K562 (cell line): ENCODE data around the gene PTGES3L. TPM values are rescaled to one million over a fixed set of nuclear protein-coding genes. Genes with fewer than 3 reads are reported as not detected.

Experiments used
- ARID1B ChIP-seq: fragments of 450-650 bp; IDR thresholded peaks from 2 replicates; pipeline ENCODE4 v1.6.1; 2016; ENCODE audit warnings: antibody characterized with exemption, mild to moderate bottlenecking, inconsistent platforms
- ARID3B ChIP-seq: fragments of 250-450 bp; sonication (Bioruptor Pico); IDR thresholded peaks from 2 replicates; pipeline ENCODE4 v1.4.0; 2020; ENCODE audit warnings: borderline replicate concordance
- ATF7 ChIP-seq: fragments of 450-650 bp; IDR thresholded peaks from 2 replicates; pipeline ENCODE4 v1.7.1; 2014; ENCODE audit warnings: mild to moderate bottlenecking, moderate library complexity
- CBX3 ChIP-seq, 2 experiments: IDR thresholded peaks; 1 replicate in 1 of 2; 2 replicates in 1 of 2; pipeline ENCODE4 v1.6.1; 2012; ENCODE audit warnings: inconsistent platforms in 2 of 2, low read length in 2 of 2, borderline replicate concordance in 1 of 2, control low read depth in 1 of 2
- HDGF ChIP-seq: fragments of 450-650 bp; IDR thresholded peaks from 2 replicates; pipeline ENCODE4 v1.6.1; 2016
- HOMEZ ChIP-seq: fragments of 250-450 bp; sonication (Bioruptor Pico); IDR thresholded peaks from 2 replicates; pipeline ENCODE4 v1.4.0; 2020; ENCODE audit warnings: mild to moderate bottlenecking, moderate library complexity
- LCOR ChIP-seq: sonication (generic); formaldehyde crosslinking; IDR thresholded peaks from 2 replicates; pipeline ENCODE4 v1.8.0; 2022; ENCODE audit warnings: mild to moderate bottlenecking, missing genetic modification reagents
- MAZ ChIP-seq, 2 experiments: fragments of 450-650 bp in 1 of 2; sonication (generic) in 1 of 2; formaldehyde crosslinking; IDR thresholded peaks in 1 of 2; conservative IDR thresholded peaks in 1 of 2; 2 replicates each; pipeline versions ENCODE4 v1.4.0 to v1.5.0; 2020; ENCODE audit warnings: mild to moderate bottlenecking in 1 of 2, missing genetic modification reagents in 1 of 2
- MTA3 ChIP-seq: fragments of 450-650 bp; formaldehyde crosslinking; IDR thresholded peaks from 2 replicates; pipeline ENCODE4 v1.6.1; 2017; ENCODE audit warnings: mild to moderate bottlenecking, borderline replicate concordance
- MYC ChIP-seq, 2 experiments: fragments of 250-450 bp in 1 of 2; sonication (Bioruptor Pico) in 1 of 2; IDR thresholded peaks; 2 replicates each; pipeline versions ENCODE4 v1.5.1 to v1.6.1; 2012 to 2021; ENCODE audit warnings: low read depth in 2 of 2, borderline replicate concordance in 1 of 2, improper control_type of control experiment in 1 of 2, low read length in 1 of 2, mild to moderate bottlenecking in 1 of 2, moderate library complexity in 1 of 2
- NFRKB ChIP-seq: fragments of 450-650 bp; IDR thresholded peaks from 2 replicates; pipeline ENCODE4 v1.6.1; 2016; ENCODE audit warnings: low read depth
- NR2F6 ChIP-seq: fragments of 450-650 bp; formaldehyde crosslinking; IDR thresholded peaks from 2 replicates; pipeline ENCODE4 v1.4.0; 2020; ENCODE audit warnings: mild to moderate bottlenecking
- NRF1 ChIP-seq, 2 experiments: fragments of 450-650 bp; IDR thresholded peaks in 1 of 2; conservative IDR thresholded peaks in 1 of 2; 2 replicates each; pipeline ENCODE4 v1.6.1; 2014; ENCODE audit warnings: mild to moderate bottlenecking in 2 of 2
- PHTF2 ChIP-seq: fragments of 250-450 bp; sonication (Bioruptor Pico); IDR thresholded peaks from 2 replicates; pipeline ENCODE4 v1.5.0; 2021; ENCODE audit warnings: mild to moderate bottlenecking
- POLR2A ChIP-seq: fragments of 450-650 bp; conservative IDR thresholded peaks from 2 replicates; pipeline ENCODE4 v1.6.1; 2016
- TCF3 ChIP-seq: sonication (generic); formaldehyde crosslinking; IDR thresholded peaks from 2 replicates; pipeline ENCODE4 v1.4.0; 2020; ENCODE audit warnings: mild to moderate bottlenecking, missing genetic modification reagents
- TRIM24 ChIP-seq, 2 experiments: fragments of 450-650 bp; IDR thresholded peaks; 2 replicates each; pipeline ENCODE4 v1.6.1; 2016
- TRIM25 ChIP-seq: fragments of 450-650 bp; IDR thresholded peaks from 2 replicates; pipeline ENCODE4 v1.7.0; 2016; ENCODE audit warnings: borderline replicate concordance
- ZBTB33 ChIP-seq: sonication (generic); formaldehyde crosslinking; IDR thresholded peaks from 2 replicates; pipeline ENCODE4 v1.8.1; 2023; ENCODE audit warnings: mild to moderate bottlenecking, missing genetic modification reagents
- ZFP36 ChIP-seq: fragments of 150-350 bp; IDR thresholded peaks from 2 replicates; pipeline ENCODE4 v1.6.1; 2018; ENCODE audit warnings: low read length, low read depth; ENCODE audit not compliant: partially characterized antibody
- ZNF384 ChIP-seq: IDR thresholded peaks from 2 replicates; pipeline ENCODE4 v1.6.1; 2012; ENCODE audit warnings: low read depth, low read length, improper control_type of control experiment
- polyA plus RNA-seq, 8 experiments: library from polyadenylated mRNA; depleted of rRNA in 4 of 8; stranded (reverse) in 5 of 8; unstranded in 3 of 8; fragments of >200 nt; fragmentation: Nextera tagmentation in 2 of 8; fragmentation: Illumina TruSeq in 1 of 8; extraction: Ambion mirVana in 2 of 8; extraction: Trizol in 1 of 8; gene quantifications; 2 replicates each; pipeline versions ENCODE4 v1.2.1 to v1.2.3, GENCODE V29; 2011 to 2014; ENCODE audit warnings: inconsistent platforms in 1 of 8, missing spikeins in 1 of 8
- total RNA-seq, 7 experiments: library from RNA; depleted of rRNA in 6 of 7; stranded (reverse); fragments of >200 nt in 6 of 7; fragmentation: Illumina TruSeq in 2 of 7; extraction: Trizol in 2 of 7; gene quantifications; 2 replicates each; pipeline versions ENCODE4 v1.2.1 to v1.2.3, GENCODE V29; 2011 to 2021; ENCODE audit warnings: low replicate concordance in 1 of 7

PTGES3L gene
- total and polyA plus RNA-seq, 9 of the 15 experiments (the other 6 are each of a cell fraction or from before 2014, with no cell fraction given), result 6.0 to 16.0 (median 9.6) TPM

GRCh38 chr17:43024407-43025289, 44.8 kb upstream of the PTGES3L start, which contains the start of gene RND2 (continued):
- 0 out of 2 replicates have a peak, but pooled peaks have one; percentile 23 for TF ChIP-seq ZNF384
- TF ChIP-seq NFRKB, result peak; percentile 53; the same call in 1 of the 2 replicates
- TF ChIP-seq NR2F6 (CRISPR knock-in tag), result no peak
- peak; percentile 71 for TF ChIP-seq ZBTB33 (CRISPR knock-in tag)
- TF ChIP-seq MYC (IDR thresholded peaks at IDR 0.05; ENCODE audit: low read depth, low read length), result peak; percentile 83
- TF ChIP-seq MYC (CRISPR knock-in tag; IDR thresholded peaks at IDR 0.05; ENCODE audit: borderline replicate concordance, low read depth), result no peak
- 0 out of 2 replicates have a peak, but pooled peaks have one; percentile 73 for TF ChIP-seq TRIM25
- TF ChIP-seq POLR2A, result peak; percentile 84
- 0 out of 2 replicates have a peak, but pooled peaks have one; percentile 16 for TF ChIP-seq HDGF
- TF ChIP-seq MTA3, result peak; percentile 78; the same call in 1 of the 2 replicates
- TF ChIP-seq PHTF2, result no peak
- TF ChIP-seq ARID1B, result peak; percentile 47; the same call in 1 of the 2 replicates
- TF ChIP-seq CBX3 (IDR thresholded peaks at IDR 0.05; ENCODE audit: borderline replicate concordance in 1 of 2, low read length in 2 of 2), result peak in 1 of 2 experiments; percentile 55; a peak in 1 of 3 replicates
- TF ChIP-seq ARID3B, result no peak
- peak; percentile 93 for TF ChIP-seq LCOR (CRISPR knock-in tag)
- TF ChIP-seq ATF7, result peak; percentile 99
- peak in 1 of 2 experiments; percentile 47; a peak in 1 of 4 replicates for TF ChIP-seq TRIM24 (IDR thresholded peaks at IDR 0.05)
- peak; percentile 57 to 63 for TF ChIP-seq NRF1 (conservative IDR thresholded peaks at IDR 0.05 in 1 of 2, IDR thresholded peaks at IDR 0.05 in 1 of 2)
- peak in 1 of 2 experiments; percentile 22; a peak in 1 of 4 replicates for TF ChIP-seq MAZ (CRISPR knock-in tag; conservative IDR thresholded peaks at IDR 0.05 in 1 of 2, IDR thresholded peaks at IDR 0.05 in 1 of 2)
- TF ChIP-seq TCF3 (CRISPR knock-in tag), result no peak
- TF ChIP-seq HOMEZ, result no peak
- TF ChIP-seq ZFP36, result peak; percentile 53
